HepG2 (cell line): ENCODE measurements around the gene TFCP2L1. TPM values are rescaled to one million over a fixed set of nuclear protein-coding genes. Genes with fewer than 3 reads are reported as not detected.
A peak's percentile ranks its signal among the peaks of the same experiment; 100 is the strongest.

ENCODE experiments used
- ATAC-seq: fragments of 200-7000 bp; cut with Tn5 transposase; 3 replicates; pipeline ENCODE4 v1.9.1; 2020; ENCODE audit warnings: mild to moderate bottlenecking, moderate library complexity
- BruUV-seq: library from RNA; stranded (reverse); fragments of 400-500 nt; replicated peaks from 2 replicates; lab custom pipeline; 2021; lab: Mats Ljungman, UMichigan
- CTCF ChIA-PET: fragments of 300-600 bp; formaldehyde crosslinking; extraction: SDS; loops from one replicate; lab custom pipeline; 2021; ENCODE audit warnings: low total read pairs, inconsistent platforms, low intra/inter-chr PET ratio; lab: Yijun Ruan, JAX
- POLR2A ChIA-PET: fragments of 350-600 bp; sonication (Branson Sonifier 250); formaldehyde crosslinking; loops from one replicate; lab custom pipeline; 2020; ENCODE audit warnings: antibody characterized with exemption, inconsistent platforms; lab: Yijun Ruan, JAX
- DNase-seq: peaks from one replicate; pipeline ENCODE4 v3.0.0-alpha.2; 2015; ENCODE audit warnings: low spot score
- FAIRE-seq: peaks from 3 replicates; lab custom pipeline; 2011; peaks lifted over from hg19 to GRCh38; lab: Jason Lieb, UNC
- H2AFZ ChIP-seq: one replicate; pipeline ENCODE4 v1.6.1; 2011; ENCODE audit warnings: low read length, inconsistent platforms
- H3K27ac ChIP-seq: fragments of 300-600 bp; 3 replicates; pipeline ENCODE4 v1.8.0; 2011; ENCODE audit warnings: mixed run types, mild to moderate bottlenecking, mixed read lengths, low read length, inconsistent platforms; ENCODE audit not compliant: insufficient read depth; ENCODE audit errors: extremely low read length
- H3K27me3 ChIP-seq, 2 experiments: fragments of 200-600 bp in 1 of 2; 2 replicates in 1 of 2; 3 replicates in 1 of 2; pipeline versions ENCODE4 v1.6.0 to v1.8.0; 2011; ENCODE audit warnings: low read length in 2 of 2, mild to moderate bottlenecking in 2 of 2, moderate library complexity in 2 of 2, inconsistent platforms in 1 of 2; ENCODE audit not compliant: insufficient read depth in 2 of 2, control insufficient read depth in 1 of 2
- H3K36me3 ChIP-seq, 2 experiments: fragments of 200-600 bp in 1 of 2; replicated peaks in 1 of 2; 2 replicates in 1 of 2; 3 replicates in 1 of 2; pipeline versions ENCODE4 v1.5.1 to v1.8.0; 2011; ENCODE audit warnings: low read length in 2 of 2, inconsistent platforms in 1 of 2; ENCODE audit not compliant: insufficient read depth in 2 of 2, control insufficient read depth in 1 of 2
- H3K4me1 ChIP-seq: 2 replicates; pipeline ENCODE4 v1.5.1; 2012; ENCODE audit warnings: low read length, inconsistent platforms; ENCODE audit not compliant: insufficient read depth
- H3K4me2 ChIP-seq: 2 replicates; pipeline ENCODE4 v1.6.0; 2011; ENCODE audit warnings: low read depth, low read length, inconsistent platforms
- H3K4me3 ChIP-seq, 3 experiments: fragments of 200-600 bp in 1 of 3; sonication (generic), shearing (Covaris generic) in 1 of 3; replicated peaks in 1 of 3; 2 replicates each; pipeline ENCODE4 v1.5.1; 2011 to 2016; ENCODE audit warnings: low read length in 3 of 3, inconsistent platforms in 2 of 3, low read depth in 2 of 3, mild to moderate bottlenecking in 2 of 3, control low read depth in 1 of 3, mixed read lengths in 1 of 3; ENCODE audit not compliant: insufficient read depth in 1 of 3
- H3K79me2 ChIP-seq: one replicate; pipeline ENCODE4 v1.6.1; 2011; ENCODE audit warnings: low read length, inconsistent platforms; ENCODE audit not compliant: insufficient read depth
- H3K9ac ChIP-seq: 2 replicates; pipeline ENCODE4 v1.6.0; 2011; ENCODE audit warnings: mild to moderate bottlenecking, low read depth, low read length, inconsistent platforms; ENCODE audit not compliant: insufficient read depth
- H3K9me3 ChIP-seq: 2 replicates; pipeline ENCODE4 v1.5.1; 2012; ENCODE audit warnings: mild to moderate bottlenecking, low read length
- H4K20me1 ChIP-seq: 2 replicates; pipeline ENCODE4 v1.6.0; 2011; ENCODE audit warnings: inconsistent platforms, mild to moderate bottlenecking, low read length, moderate library complexity; ENCODE audit not compliant: insufficient read depth
- BHLHE40 ChIP-seq: IDR thresholded peaks from 2 replicates; pipeline ENCODE4 v1.6.1; 2011; ENCODE audit warnings: low read length, improper control_type of control experiment
- EEA1 ChIP-seq: sonication (generic); formaldehyde crosslinking; IDR thresholded peaks from 2 replicates; pipeline ENCODE4 v1.5.1; 2020; ENCODE audit warnings: mild to moderate bottlenecking, missing genetic modification reagents, borderline replicate concordance
- ELF1 ChIP-seq: sonication (generic); formaldehyde crosslinking; IDR thresholded peaks from 2 replicates; pipeline ENCODE4 v1.4.0; 2020; ENCODE audit warnings: missing genetic modification reagents
- GABPA ChIP-seq, 2 experiments: IDR thresholded peaks; 2 replicates each; pipeline ENCODE4 v1.6.1; 2011 to 2016; ENCODE audit warnings: low read depth in 2 of 2, low read length in 1 of 2, missing biosample characterization in 1 of 2, missing genetic modification characterization in 1 of 2
- HNF4A ChIP-seq: sonication (generic); formaldehyde crosslinking; IDR thresholded peaks from 2 replicates; pipeline ENCODE4 v1.4.0; 2020; ENCODE audit warnings: missing genetic modification reagents
- KMT2B ChIP-seq: IDR thresholded peaks from 2 replicates; pipeline ENCODE4 v1.6.1; 2016; ENCODE audit warnings: missing genetic modification reagents, missing compliant biosample characterization
- MIER3 ChIP-seq: IDR thresholded peaks from 2 replicates; pipeline ENCODE4 v1.6.1; 2016; ENCODE audit warnings: missing compliant biosample characterization, borderline replicate concordance
- NCOR1 ChIP-seq: fragments of 200-600 bp; sonication (generic); IDR thresholded peaks from 2 replicates; pipeline ENCODE4 v1.7.0; 2017; ENCODE audit warnings: antibody characterized with exemption, low read length, borderline replicate concordance
- NFKB2 ChIP-seq: sonication (generic); formaldehyde crosslinking; IDR thresholded peaks from 2 replicates; pipeline ENCODE4 v1.4.0; 2020; ENCODE audit warnings: missing genetic modification reagents, borderline replicate concordance
- SMARCE1 ChIP-seq: fragments of 450-650 bp; IDR thresholded peaks from 2 replicates; pipeline ENCODE4 v1.6.1; 2017; ENCODE audit warnings: borderline replicate concordance
- ZNF263 ChIP-seq: sonication (generic); formaldehyde crosslinking; IDR thresholded peaks from 2 replicates; pipeline ENCODE4 v1.4.0; 2020; ENCODE audit warnings: missing genetic modification reagents
- ZNF558 ChIP-seq: sonication (generic); formaldehyde crosslinking; IDR thresholded peaks from 2 replicates; pipeline ENCODE4 v1.9.0; 2022; ENCODE audit warnings: mild to moderate bottlenecking, missing genetic modification reagents, borderline replicate concordance
- ZNF761 ChIP-seq: sonication (generic); formaldehyde crosslinking; conservative IDR thresholded peaks from 2 replicates; pipeline ENCODE4 v1.4.0; 2020; ENCODE audit warnings: mild to moderate bottlenecking, missing genetic modification reagents
- ZNF772 ChIP-seq: sonication (generic); formaldehyde crosslinking; IDR thresholded peaks from 2 replicates; pipeline ENCODE4 v1.5.0; 2020; ENCODE audit warnings: mild to moderate bottlenecking, missing genetic modification reagents
- ZSCAN20 ChIP-seq: sonication (generic); formaldehyde crosslinking; IDR thresholded peaks from 2 replicates; pipeline ENCODE4 v1.4.0; 2020; ENCODE audit warnings: missing genetic modification reagents, mild to moderate bottlenecking, borderline replicate concordance
- ZZZ3 ChIP-seq: sonication (generic); formaldehyde crosslinking; IDR thresholded peaks from 2 replicates; pipeline ENCODE4 v1.4.0; 2020; ENCODE audit warnings: missing genetic modification reagents, mild to moderate bottlenecking, borderline replicate concordance
- WGBS: methylation state at CpG from one replicate; pipeline ENCODE4 v1.1.6; 2017; ENCODE audit warnings: low lambda C conversion rate; 5-methylcytosine and 5-hydroxymethylcytosine counted together
- in situ Hi-C: cut with HindIII; loops from 2 replicates; pipeline ENCODE4 v1.10.0; 2017; ENCODE audit warnings: low pct_unique_long_range_greater_than_20kb; ENCODE audit not compliant: extremely low pct_ligation_motif_present
- intact Hi-C: fragments of 100-400 bp; cut with micrococcal nuclease; formaldehyde crosslinking; loops from one replicate; pipeline ENCODE4 v1.10.0; 2022; ENCODE audit not compliant: unreplicated experiment
- polyA plus RNA-seq, 8 experiments: library from polyadenylated mRNA; depleted of rRNA in 3 of 8; stranded (reverse) in 7 of 8; unstranded in 1 of 8; fragments of >200 nt; fragmentation: Illumina TruSeq in 4 of 8; extraction: Trizol in 4 of 8; gene quantifications; 2 replicates each; pipeline versions ENCODE4 v1.2.1 to v1.2.3, GENCODE V29; 2011 to 2016; ENCODE audit warnings: low read depth in 4 of 8, missing spikeins in 1 of 8, mixed read lengths in 1 of 8; ENCODE audit not compliant: insufficient read depth in 1 of 8
- total RNA-seq, 5 experiments: library from RNA; depleted of rRNA; stranded (reverse); fragments of >200 nt; fragmentation: Illumina TruSeq; extraction: Trizol; gene quantifications; 2 replicates each; pipeline ENCODE4 v1.2.3, GENCODE V29; 2016; ENCODE audit warnings: low read depth in 1 of 5
- TF ChIP-seq, protein P1 (sequence below): sonication (generic); formaldehyde crosslinking; conservative IDR thresholded peaks from 2 replicates; pipeline ENCODE4 v1.5.0; 2020; ENCODE audit warnings: missing genetic modification reagents
- TF ChIP-seq, protein P2 (sequence below): sonication (generic); formaldehyde crosslinking; IDR thresholded peaks from 2 replicates; pipeline ENCODE4 v1.9.0; 2021; ENCODE audit warnings: missing genetic modification reagents, borderline replicate concordance
- TF ChIP-seq, protein P3 (sequence below): sonication (generic); IDR thresholded peaks from 2 replicates; pipeline ENCODE4 v1.6.1; 2016; ENCODE audit warnings: low read depth, borderline replicate concordance
- TF ChIP-seq, protein P4 (sequence below): sonication (generic); formaldehyde crosslinking; IDR thresholded peaks from 2 replicates; pipeline ENCODE4 v1.5.0; 2020; ENCODE audit warnings: mild to moderate bottlenecking, missing genetic modification reagents, moderate library complexity

The TFCP2L1 gene
- total and polyA plus RNA-seq, 2 of the 13 experiments (the other 11 are each of a cell fraction or from before 2014, with no cell fraction given), result under 0.01 TPM; not detected in 1

DNA sequence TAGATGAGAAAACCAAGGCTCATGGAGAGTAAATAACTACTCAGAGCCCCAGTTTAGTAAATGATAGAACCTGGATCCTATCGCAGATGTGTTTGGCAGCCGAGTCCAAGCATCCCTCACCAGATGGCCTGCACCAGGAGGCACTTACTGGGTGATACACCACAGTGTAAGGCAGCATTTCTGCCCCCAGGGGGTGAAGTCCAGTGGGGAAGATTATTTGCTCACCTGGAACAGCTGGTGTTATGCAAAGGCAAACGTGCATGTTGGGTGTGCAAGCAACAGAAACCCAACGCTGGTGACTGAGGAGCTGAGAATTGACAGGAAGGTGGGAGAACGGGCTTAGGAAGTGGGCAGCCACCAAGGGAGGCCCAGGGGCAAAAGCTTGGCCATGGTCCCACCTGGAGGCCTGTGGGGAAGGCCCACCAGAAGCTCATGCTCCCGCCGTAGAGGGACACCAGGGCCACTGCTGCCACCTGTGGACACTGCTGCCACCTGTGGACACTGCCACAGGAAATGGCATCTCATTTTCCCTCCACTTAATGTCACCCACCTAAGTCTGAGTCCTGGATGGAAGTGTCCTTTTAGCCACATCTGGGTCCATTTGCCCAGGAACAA is 100.6 kb downstream of the TFCP2L1 start:
- WGBS, result 33% methylated on average over 7 of the region's 7 CpGs
- H3K4me2 ChIP-seq, result no peak overlapping the region
- BruUV-seq, result no TSS peak
- ChIA-PET POLR2A (no interaction called here), CTCF (no interaction called here)
- H3K4me1 ChIP-seq, result no peaks in the 10 kb centered on the region
- H3K27ac ChIP-seq, result no peak overlapping the region
- no peak overlapping the region for H3K4me3 ChIP-seq
- DNase-seq (no peak), FAIRE-seq (no peak), ATAC-seq (peak; percentile 41)
- H3K9ac ChIP-seq, result no peak overlapping the region
- no peaks in the 10 kb centered on the region for H3K9me3 ChIP-seq
- peaks cover 4 to 17% of the 10 kb centered on the region in 2 experiments; a peak in 2 of 5 replicates for H3K27me3 ChIP-seq
- no peak overlapping the region for H2AFZ ChIP-seq
- in situ Hi-C loops, result no loop called here
- intact Hi-C loops, result no loop called here
- no peaks in the 10 kb centered on the region for H3K36me3 ChIP-seq
- no peaks in the 10 kb centered on the region; the same call in 1 of the 2 replicates for H4K20me1 ChIP-seq
- H3K79me2 ChIP-seq, result no peaks in the 10 kb centered on the region
- TF ChIP-seq NFKB2 (no peak), ZNF558 (CRISPR knock-in tag) (no peak), MIER3 (CRISPR knock-in tag) (no peak), NCOR1 (no peak), ZSCAN20 (CRISPR knock-in tag) (no peak), ZNF263 (CRISPR knock-in tag) (no peak), ZZZ3 (CRISPR knock-in tag) (no peak), EEA1 (no peak), ZNF772 (no peak), KMT2B (CRISPR knock-in tag) (no peak), SMARCE1 (no peak), ELF1 (CRISPR knock-in tag) (no peak), ZNF761 (CRISPR knock-in tag) (no peak), BHLHE40 (peak; percentile 39), GABPA (IDR thresholded peaks at IDR 0.05; ENCODE audit: low read depth, low read length) (no peak), GABPA (CRISPR knock-in tag; IDR thresholded peaks at IDR 0.05; ENCODE audit: low read depth) (no peak), HNF4A (CRISPR knock-in tag) (0 out of 2 replicates have a peak, but pooled peaks have one; percentile 13)
- TF ChIP-seq, protein P1, sequence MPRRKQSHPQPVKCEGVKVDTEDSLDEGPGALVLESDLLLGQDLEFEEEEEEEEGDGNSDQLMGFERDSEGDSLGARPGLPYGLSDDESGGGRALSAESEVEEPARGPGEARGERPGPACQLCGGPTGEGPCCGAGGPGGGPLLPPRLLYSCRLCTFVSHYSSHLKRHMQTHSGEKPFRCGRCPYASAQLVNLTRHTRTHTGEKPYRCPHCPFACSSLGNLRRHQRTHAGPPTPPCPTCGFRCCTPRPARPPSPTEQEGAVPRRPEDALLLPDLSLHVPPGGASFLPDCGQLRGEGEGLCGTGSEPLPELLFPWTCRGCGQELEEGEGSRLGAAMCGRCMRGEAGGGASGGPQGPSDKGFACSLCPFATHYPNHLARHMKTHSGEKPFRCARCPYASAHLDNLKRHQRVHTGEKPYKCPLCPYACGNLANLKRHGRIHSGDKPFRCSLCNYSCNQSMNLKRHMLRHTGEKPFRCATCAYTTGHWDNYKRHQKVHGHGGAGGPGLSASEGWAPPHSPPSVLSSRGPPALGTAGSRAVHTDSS (CRISPR knock-in tag), result no peak
- TF ChIP-seq, protein P2, sequence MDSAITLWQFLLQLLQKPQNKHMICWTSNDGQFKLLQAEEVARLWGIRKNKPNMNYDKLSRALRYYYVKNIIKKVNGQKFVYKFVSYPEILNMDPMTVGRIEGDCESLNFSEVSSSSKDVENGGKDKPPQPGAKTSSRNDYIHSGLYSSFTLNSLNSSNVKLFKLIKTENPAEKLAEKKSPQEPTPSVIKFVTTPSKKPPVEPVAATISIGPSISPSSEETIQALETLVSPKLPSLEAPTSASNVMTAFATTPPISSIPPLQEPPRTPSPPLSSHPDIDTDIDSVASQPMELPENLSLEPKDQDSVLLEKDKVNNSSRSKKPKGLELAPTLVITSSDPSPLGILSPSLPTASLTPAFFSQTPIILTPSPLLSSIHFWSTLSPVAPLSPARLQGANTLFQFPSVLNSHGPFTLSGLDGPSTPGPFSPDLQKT, result no peak
- TF ChIP-seq, protein P3, sequence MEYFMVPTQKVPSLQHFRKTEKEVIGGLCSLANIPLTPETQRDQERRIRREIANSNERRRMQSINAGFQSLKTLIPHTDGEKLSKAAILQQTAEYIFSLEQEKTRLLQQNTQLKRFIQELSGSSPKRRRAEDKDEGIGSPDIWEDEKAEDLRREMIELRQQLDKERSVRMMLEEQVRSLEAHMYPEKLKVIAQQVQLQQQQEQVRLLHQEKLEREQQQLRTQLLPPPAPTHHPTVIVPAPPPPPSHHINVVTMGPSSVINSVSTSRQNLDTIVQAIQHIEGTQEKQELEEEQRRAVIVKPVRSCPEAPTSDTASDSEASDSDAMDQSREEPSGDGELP, result peak; percentile 52
- TF ChIP-seq, protein P4, sequence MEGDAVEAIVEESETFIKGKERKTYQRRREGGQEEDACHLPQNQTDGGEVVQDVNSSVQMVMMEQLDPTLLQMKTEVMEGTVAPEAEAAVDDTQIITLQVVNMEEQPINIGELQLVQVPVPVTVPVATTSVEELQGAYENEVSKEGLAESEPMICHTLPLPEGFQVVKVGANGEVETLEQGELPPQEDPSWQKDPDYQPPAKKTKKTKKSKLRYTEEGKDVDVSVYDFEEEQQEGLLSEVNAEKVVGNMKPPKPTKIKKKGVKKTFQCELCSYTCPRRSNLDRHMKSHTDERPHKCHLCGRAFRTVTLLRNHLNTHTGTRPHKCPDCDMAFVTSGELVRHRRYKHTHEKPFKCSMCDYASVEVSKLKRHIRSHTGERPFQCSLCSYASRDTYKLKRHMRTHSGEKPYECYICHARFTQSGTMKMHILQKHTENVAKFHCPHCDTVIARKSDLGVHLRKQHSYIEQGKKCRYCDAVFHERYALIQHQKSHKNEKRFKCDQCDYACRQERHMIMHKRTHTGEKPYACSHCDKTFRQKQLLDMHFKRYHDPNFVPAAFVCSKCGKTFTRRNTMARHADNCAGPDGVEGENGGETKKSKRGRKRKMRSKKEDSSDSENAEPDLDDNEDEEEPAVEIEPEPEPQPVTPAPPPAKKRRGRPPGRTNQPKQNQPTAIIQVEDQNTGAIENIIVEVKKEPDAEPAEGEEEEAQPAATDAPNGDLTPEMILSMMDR, result peak; percentile 20; the same call in 1 of the 2 replicates
